Kidney glomerular epithelial cell (primary cell): ENCODE results near the gene ANKRD10.
"Not testable (repeated sequence)": the region's sequence is repeated elsewhere in the genome, so short reads cannot be mapped to it uniquely, and the experiment has no call there.

Experiments
- DNase-seq: peaks from one replicate; lab custom pipeline; 2025; lab: John Stamatoyannopoulos, UW

Gene ANKRD10

GRCh38 chr13:110915057-110915873 lies at the start of gene ANKRD10:
Gene ANKRD10, minus strand, starts transcription at chr13:110915069. Its CDS starts 135 bp downstream, at chr13:110914934.
- peak; percentile 98 for DNase-seq

GRCh38 chr13:110964229-110965037 lies 49.6 kb upstream of the ANKRD10 start:
- DNase-seq: no peak

GRCh38 chr13:110963554-110963970 lies 48.7 kb upstream of the ANKRD10 start:
- DNase-seq: no peak

- DNase-seq: no peak
These were observed 47.1 kb upstream of the ANKRD10 start for GRCh38 chr13:110961959-110962358.

GRCh38 chr13:110960204-110960603 lies 45.3 kb upstream of the ANKRD10 start:
- DNase-seq: no peak

GRCh38 chr13:110957931-110958330 lies 43.1 kb upstream of the ANKRD10 start:
- no peak for DNase-seq

- no peak for DNase-seq
These were observed 42.5 kb upstream of the ANKRD10 start for GRCh38 chr13:110957181-110957884.

GRCh38 chr13:110956216-110956615 lies 41.3 kb upstream of the ANKRD10 start:
- not testable (repeated sequence) for DNase-seq

GRCh38 chr13:110955608-110956007 lies 40.7 kb upstream of the ANKRD10 start:
- DNase-seq: not testable (repeated sequence)

GRCh38 chr13:110955072-110955503 lies 40.2 kb upstream of the ANKRD10 start:
- DNase-seq: peak; percentile 40

- DNase-seq: not testable (repeated sequence)
These were observed 39.7 kb upstream of the ANKRD10 start for GRCh38 chr13:110954533-110954920.

- no peak for DNase-seq
These were observed 39.1 kb upstream of the ANKRD10 start for GRCh38 chr13:110953833-110954532.

GRCh38 chr13:110953416-110953815 lies 38.5 kb upstream of the ANKRD10 start:
- DNase-seq: no peak

GRCh38 chr13:110952135-110952534 lies 37.3 kb upstream of the ANKRD10 start:
- DNase-seq: not testable (repeated sequence)

GRCh38 chr13:110950819-110951570 lies 36.1 kb upstream of the ANKRD10 start:
- DNase-seq: no peak

- DNase-seq: no peak
These were observed 35.5 kb upstream of the ANKRD10 start for GRCh38 chr13:110950356-110950755.

GRCh38 chr13:110949628-110950027 lies 34.8 kb upstream of the ANKRD10 start:
- DNase-seq: no peak

GRCh38 chr13:110949116-110949515 lies 34.2 kb upstream of the ANKRD10 start:
- no peak for DNase-seq

GRCh38 chr13:110947338-110947737 lies 32.5 kb upstream of the ANKRD10 start:
- not testable (repeated sequence) for DNase-seq

- DNase-seq: no peak
These were observed 31.2 kb upstream of the ANKRD10 start for GRCh38 chr13:110945928-110946570.
